Glutamatergic neuron (in vitro differentiated cells): Measurements from ENCODE around the gene BTG4. TPM values are rescaled to one million over a fixed set of nuclear protein-coding genes. Genes with fewer than 3 reads are reported as not detected.

Experiments
- DNase-seq: peaks from one replicate; pipeline ENCODE4 v3.0.0; 2022
- H3K27ac Mint-ChIP-seq: one replicate; pipeline ENCODE4 v1.8.0; 2020; ENCODE audit warnings: mild to moderate bottlenecking, mixed read lengths, inconsistent platforms; ENCODE audit not compliant: unreplicated experiment
- H3K27me3 Mint-ChIP-seq: one replicate; pipeline ENCODE4 v1.8.0; 2020; ENCODE audit warnings: mild to moderate bottlenecking, moderate library complexity, mixed read lengths, inconsistent platforms; ENCODE audit not compliant: unreplicated experiment
- H3K36me3 Mint-ChIP-seq: one replicate; pipeline ENCODE4 v1.8.0; 2020; ENCODE audit warnings: mild to moderate bottlenecking, mixed read lengths, inconsistent platforms; ENCODE audit not compliant: unreplicated experiment
- H3K4me1 Mint-ChIP-seq: one replicate; pipeline ENCODE4 v1.8.0; 2020; ENCODE audit warnings: mild to moderate bottlenecking, low read depth, mixed read lengths, inconsistent platforms; ENCODE audit not compliant: unreplicated experiment
- H3K4me3 Mint-ChIP-seq: one replicate; pipeline ENCODE4 v1.8.0; 2020; ENCODE audit warnings: mild to moderate bottlenecking, mixed read lengths, inconsistent platforms; ENCODE audit not compliant: unreplicated experiment
- H3K9me3 Mint-ChIP-seq: one replicate; pipeline ENCODE4 v1.8.0; 2020; ENCODE audit warnings: mild to moderate bottlenecking, moderate library complexity, mixed read lengths, inconsistent platforms; ENCODE audit not compliant: unreplicated experiment
- CTCF ChIP-seq: fragments of 200-600 bp; sonication (generic); IDR thresholded peaks from one replicate; pipeline ENCODE4 v1.5.0; 2021; ENCODE audit not compliant: partially characterized antibody, unreplicated experiment
- microRNA-seq: library from miRNA; unstranded; fragments of <30 nt; microRNA quantifications from one replicate; pipeline ENCODE4, GENCODE V29; 2020; ENCODE audit not compliant: unreplicated experiment
- total RNA-seq: library from RNA; stranded (reverse); fragmentation: NEBNext Ultra II Directional; extraction: Animal tissue kit (Norgen Biotek cat#: 25700); gene quantifications from one replicate; pipeline ENCODE4 v1.2.1, GENCODE V29; 2021; ENCODE audit not compliant: unreplicated experiment

The BTG4 gene
- total RNA-seq, 1 donor from 2014 or later: not detected

DNA sequence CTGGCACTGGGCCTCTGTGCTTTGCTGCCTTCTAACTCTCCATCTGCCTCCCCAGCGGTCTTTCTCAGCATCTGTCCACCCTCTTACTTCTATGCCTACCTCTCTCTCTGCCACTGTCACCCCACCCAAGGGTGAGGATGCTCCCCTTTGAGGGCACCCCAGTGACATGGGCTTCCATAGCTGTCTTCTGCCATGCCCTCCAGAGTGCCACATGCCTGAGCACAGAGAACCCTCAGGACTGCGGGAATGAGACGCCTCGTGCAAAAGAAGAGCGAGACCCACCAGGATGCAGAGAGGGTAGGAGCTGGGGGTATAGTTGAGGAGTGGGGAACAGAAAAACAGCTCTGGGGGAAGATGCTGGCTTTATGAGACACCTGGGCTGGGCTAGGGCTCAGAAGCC is 64.3 kb downstream of the BTG4 start:
- H3K4me3 Mint-ChIP-seq: no peak overlapping the region
- H3K27me3 Mint-ChIP-seq: peaks cover 4% of the 10 kb centered on the region
- DNase-seq: no peak
- no peaks in the 10 kb centered on the region for H3K36me3 Mint-ChIP-seq
- H3K4me1 Mint-ChIP-seq: peaks cover 10% of the 10 kb centered on the region
- no peak for TF ChIP-seq CTCF
- H3K9me3 Mint-ChIP-seq: peaks cover 4% of the 10 kb centered on the region
- no peak overlapping the region for H3K27ac Mint-ChIP-seq

GRCh38 chr11:111447112-111447471 is 65.1 kb downstream of the BTG4 start:
- Mint-ChIP-seq H3K4me3 (no peak overlapping the region), H3K4me1 (peaks cover 10% of the 10 kb centered on the region), H3K27ac (peak overlapping the region; percentile 16), H3K9me3 (peaks cover 4% of the 10 kb centered on the region), H3K27me3 (peaks cover 4% of the 10 kb centered on the region), H3K36me3 (no peaks in the 10 kb centered on the region)
- no peak for DNase-seq
- no peak for TF ChIP-seq CTCF

GRCh38 chr11:111446404-111447111 is 65.6 kb downstream of the BTG4 start:
- H3K4me3 Mint-ChIP-seq: peak overlapping the region; percentile 12
- peak; percentile 41 for TF ChIP-seq CTCF
- peaks cover 6% of the 10 kb centered on the region for H3K27me3 Mint-ChIP-seq
- H3K36me3 Mint-ChIP-seq: no peaks in the 10 kb centered on the region
- H3K9me3 Mint-ChIP-seq: peaks cover 4% of the 10 kb centered on the region
- peak; percentile 66 for DNase-seq
- no peak overlapping the region for H3K27ac Mint-ChIP-seq
- peaks cover 10% of the 10 kb centered on the region for H3K4me1 Mint-ChIP-seq

DNA sequence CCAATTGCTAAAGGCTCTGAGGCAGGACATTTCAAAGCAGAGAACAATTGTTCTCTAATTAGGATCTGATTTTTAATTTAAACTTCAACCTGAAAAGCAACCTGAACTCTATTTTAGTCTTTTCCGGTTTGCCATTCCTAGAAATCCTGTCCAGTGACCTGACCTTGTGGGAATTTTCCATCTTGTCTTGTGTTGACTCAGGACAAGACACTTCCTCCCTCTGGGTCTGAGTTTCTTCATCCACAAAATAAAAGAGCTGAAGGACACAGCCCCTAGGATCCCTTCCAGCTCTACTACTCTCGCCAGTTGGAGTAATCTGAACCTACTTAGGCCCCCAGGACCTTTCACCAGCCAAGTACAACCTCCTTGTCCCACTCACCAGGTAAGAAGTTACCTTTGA is 66.6 kb downstream of the BTG4 start:
- Mint-ChIP-seq H3K36me3 (no peaks in the 10 kb centered on the region), H3K27me3 (peaks cover 6% of the 10 kb centered on the region), H3K9me3 (peaks cover 4% of the 10 kb centered on the region), H3K4me1 (peaks cover 13% of the 10 kb centered on the region), H3K4me3 (no peak overlapping the region), H3K27ac (no peak overlapping the region)
- no peak for TF ChIP-seq CTCF
- no peak for DNase-seq

Small RNA genes within 50 kb of the gene (microRNA-seq; reads per million reads assigned to microRNA genes)
- gene MIR34B (10.6 reads per million, percentile 51 among the genes with 10 or more reads in this experiment), gene MIR34C (321 reads per million, percentile 84 among the genes with 10 or more reads in this experiment)

Other genes with a start within 250 kb of the BTG4 start
- gene POU2AF3, start 213.8 kb downstream of the BTG4 start, total RNA-seq: not detected
- gene POU2AF1, start 133.1 kb downstream of the BTG4 start, total RNA-seq: not detected
- gene HOATZ, start 2.4 kb upstream of the BTG4 start, total RNA-seq: not detected
- gene LAYN, start 28.3 kb upstream of the BTG4 start, total RNA-seq: 0.98 TPM
- 10.1 TPM for gene SIK2, start 90.1 kb upstream of the BTG4 start, total RNA-seq